Activated CD4-positive, alpha-beta T cell treated with anti-CD3 and anti-CD28 coated beads for 24 hours (primary cell): ENCODE results near the gene CRAMP1.

Experiments
- DNase-seq, 2 donors: peaks; one replicate each; pipeline ENCODE4 v3.0.0-alpha.2; 2020; ENCODE audit warnings: low read depth in 2 of 2

CRAMP1 gene

GRCh38 chr16:1687427-1688316 lies 75.5 kb downstream of the CRAMP1 start:
- no peak for DNase-seq

- DNase-seq: no peak
Observed at GRCh38 chr16:1688807-1689560, 76.8 kb downstream of the CRAMP1 start.

- no peak for DNase-seq
Observed at GRCh38 chr16:1689853-1690252, 77.7 kb downstream of the CRAMP1 start.

GRCh38 chr16:1690810-1691209 lies 78.7 kb downstream of the CRAMP1 start:
- no peak for DNase-seq

- DNase-seq: no peak
Observed at GRCh38 chr16:1691276-1691675, 79.1 kb downstream of the CRAMP1 start.

GRCh38 chr16:1691956-1692355 lies 79.8 kb downstream of the CRAMP1 start:
- DNase-seq: no peak

- no peak for DNase-seq
Observed at GRCh38 chr16:1696863-1697262, 84.7 kb downstream of the CRAMP1 start.

- DNase-seq: no peak
Observed at GRCh38 chr16:1698680-1699079, 86.5 kb downstream of the CRAMP1 start.

GRCh38 chr16:1700246-1700645 lies 88.1 kb downstream of the CRAMP1 start:
- DNase-seq: no peak

- no peak for DNase-seq
Observed at GRCh38 chr16:1701216-1701878, 89.2 kb downstream of the CRAMP1 start.

GRCh38 chr16:1705324-1705687 lies 93.1 kb downstream of the CRAMP1 start:
- DNase-seq: peak in 1 of 2 donors; percentile 16

- peak; percentile 87 to 89 for DNase-seq
Observed at GRCh38 chr16:1705688-1706385, 93.7 kb downstream of the CRAMP1 start, which contains the start of gene MAPK8IP3. Gene MAPK8IP3 (plus strand): TSS chr16:1706195. CDS start chr16:1706340, 145 bp downstream.

- peak in 1 of 2 donors; percentile 31 for DNase-seq
Observed at GRCh38 chr16:1706386-1707192, 94.4 kb downstream of the CRAMP1 start.

GRCh38 chr16:1707193-1707790 lies 95.1 kb downstream of the CRAMP1 start:
- DNase-seq: no peak

GRCh38 chr16:1708083-1708767 lies 96.1 kb downstream of the CRAMP1 start:
- no peak for DNase-seq

- DNase-seq: no peak
Observed at GRCh38 chr16:1708768-1709180, 96.6 kb downstream of the CRAMP1 start.

- no peak for DNase-seq
Observed at GRCh38 chr16:1709356-1709755, 97.2 kb downstream of the CRAMP1 start.

GRCh38 chr16:1710811-1711507 lies 98.8 kb downstream of the CRAMP1 start:
- DNase-seq: no peak

GRCh38 chr16:1712791-1713261 lies 100.7 kb downstream of the CRAMP1 start:
- no peak for DNase-seq
